ENCODE measurements around the gene CPN1. TPM values are rescaled to one million over a fixed set of nuclear protein-coding genes. Genes with fewer than 3 reads are reported as not detected.
"Not testable (repeated sequence)": the region's sequence is repeated elsewhere in the genome, so short reads cannot be mapped to it uniquely, and the experiment has no call there.

The CPN1 gene
- not detected in 2 replicates for total RNA-seq

DNA sequence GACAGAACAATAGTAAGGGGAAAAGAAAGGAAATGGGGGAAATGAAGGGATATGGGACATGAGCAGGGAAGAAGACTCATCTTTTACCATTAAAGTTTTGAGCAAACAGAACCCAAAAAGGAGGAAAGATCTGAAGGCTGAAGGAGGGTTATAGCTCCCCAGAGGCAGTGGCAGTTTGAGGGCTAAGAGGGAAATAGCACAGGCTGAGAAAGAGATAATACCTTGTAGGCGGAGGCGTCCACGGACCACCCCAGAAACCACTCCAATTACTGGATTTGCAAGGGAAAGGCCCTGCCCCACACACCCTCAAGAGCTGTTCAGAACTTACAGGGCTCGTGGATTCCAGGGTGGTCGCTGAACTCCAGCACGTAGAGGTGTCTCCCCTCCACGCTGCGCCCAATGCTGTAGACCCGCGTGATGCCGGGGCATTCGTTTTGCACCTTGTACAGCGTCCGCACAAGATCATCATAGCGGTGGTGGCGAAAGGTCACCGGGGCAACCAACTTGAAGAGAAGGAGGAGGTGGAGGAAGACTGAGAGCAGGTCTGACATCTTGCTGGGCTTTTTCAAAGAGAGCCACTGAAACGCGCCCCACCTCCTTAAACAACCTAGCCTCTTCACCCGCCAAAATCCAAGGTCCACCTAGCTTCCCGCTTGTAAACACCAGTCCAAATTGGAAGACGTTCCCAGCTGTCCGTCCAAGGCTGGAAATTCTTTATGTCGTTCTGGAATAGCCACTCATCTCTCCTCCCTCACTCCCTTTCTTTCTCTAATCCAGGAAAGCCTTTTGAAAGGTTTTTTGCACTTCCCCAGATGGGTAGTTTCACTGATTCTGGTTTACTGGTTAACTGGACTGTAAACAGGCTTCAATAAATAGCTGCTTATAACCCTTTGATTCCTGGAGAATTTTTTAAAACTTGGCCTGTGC, at the start of gene CPN1:
Gene CPN1 (minus strand): TSS at position 795 of the 927 bp plus-strand sequence. CDS start 244 bp downstream, at position 551.
- H3K4me1 Mint-ChIP-seq (ENCODE audit: low read depth) = no peaks in the 10 kb centered on the region
- intact Hi-C loops (cut with micrococcal nuclease) = no loop called here
- H3K36me3 Mint-ChIP-seq (ENCODE audit: low read depth) = no peaks in the 10 kb centered on the region
- no peak for DNase-seq (ENCODE audit: low spot score)
- no peak within 1 kb of the TSS for H3K27ac Mint-ChIP-seq
- H3K4me3 Mint-ChIP-seq (ENCODE audit: low read depth) = no peak within 1 kb of the TSS
- no peaks in the 10 kb centered on the region for H3K9me3 Mint-ChIP-seq
- H3K27me3 Mint-ChIP-seq (ENCODE audit: low read depth) = peaks cover 38% of the 10 kb centered on the region

DNA sequence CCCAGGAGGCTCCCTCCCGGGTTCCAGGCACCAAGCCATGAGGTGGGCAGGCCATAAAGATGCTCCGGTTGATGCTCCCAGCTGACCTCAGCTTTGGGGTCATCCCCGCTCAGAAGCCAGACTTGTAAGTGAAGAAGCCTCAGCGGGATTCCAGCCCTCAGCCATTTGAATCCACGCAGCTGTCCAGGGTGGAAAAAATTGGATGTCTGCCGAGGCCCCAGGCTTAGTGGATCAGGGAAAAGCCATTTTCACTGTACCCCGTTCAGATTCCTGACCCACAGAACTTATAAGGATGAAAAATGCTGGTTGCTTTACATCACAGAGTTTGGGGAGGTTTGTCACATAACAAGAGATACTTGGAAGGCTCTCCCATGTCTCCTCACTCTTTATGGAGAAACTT, 49.2 kb upstream of the CPN1 start:
- no peak for DNase-seq (ENCODE audit: low spot score)
- H3K4me3 Mint-ChIP-seq (ENCODE audit: low read depth) = no peak overlapping the region
- intact Hi-C loops (cut with micrococcal nuclease) = no loop called here
- H3K4me1 Mint-ChIP-seq (ENCODE audit: low read depth) = no peaks in the 10 kb centered on the region
- H3K9me3 Mint-ChIP-seq = peaks cover 4% of the 10 kb centered on the region
- peaks cover 16% of the 10 kb centered on the region for H3K27me3 Mint-ChIP-seq (ENCODE audit: low read depth)
- H3K27ac Mint-ChIP-seq = no peak overlapping the region
- H3K36me3 Mint-ChIP-seq (ENCODE audit: low read depth) = no peaks in the 10 kb centered on the region

DNA sequence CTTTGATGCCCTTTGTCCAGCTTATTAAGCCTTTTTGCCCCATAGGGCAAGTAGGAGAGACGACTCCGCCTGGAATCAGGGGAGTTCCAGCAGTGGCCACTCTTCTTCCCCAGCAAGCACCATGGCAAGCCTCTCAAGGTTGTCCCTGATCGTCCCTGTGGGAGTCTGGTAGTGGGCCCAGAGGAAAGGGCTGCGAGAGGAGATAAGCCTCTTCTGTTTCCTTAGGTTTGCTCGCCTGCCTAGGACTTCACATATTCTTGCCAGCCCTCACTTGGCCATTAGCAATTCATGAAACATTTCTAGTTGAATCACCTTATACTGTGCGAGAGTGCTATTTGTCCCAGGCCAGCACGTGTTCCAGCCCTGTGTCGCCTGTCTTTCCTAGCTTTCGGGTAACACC, 47.8 kb upstream of the CPN1 start:
- Mint-ChIP-seq H3K27me3 (ENCODE audit: low read depth) (peaks cover 16% of the 10 kb centered on the region), H3K27ac (no peak overlapping the region), H3K4me3 (ENCODE audit: low read depth) (no peak overlapping the region), H3K9me3 (no peaks in the 10 kb centered on the region), H3K36me3 (ENCODE audit: low read depth) (no peaks in the 10 kb centered on the region), H3K4me1 (ENCODE audit: low read depth) (no peaks in the 10 kb centered on the region)
- intact Hi-C loops (cut with micrococcal nuclease) = no loop called here
- DNase-seq (ENCODE audit: low spot score) = no peak

DNA sequence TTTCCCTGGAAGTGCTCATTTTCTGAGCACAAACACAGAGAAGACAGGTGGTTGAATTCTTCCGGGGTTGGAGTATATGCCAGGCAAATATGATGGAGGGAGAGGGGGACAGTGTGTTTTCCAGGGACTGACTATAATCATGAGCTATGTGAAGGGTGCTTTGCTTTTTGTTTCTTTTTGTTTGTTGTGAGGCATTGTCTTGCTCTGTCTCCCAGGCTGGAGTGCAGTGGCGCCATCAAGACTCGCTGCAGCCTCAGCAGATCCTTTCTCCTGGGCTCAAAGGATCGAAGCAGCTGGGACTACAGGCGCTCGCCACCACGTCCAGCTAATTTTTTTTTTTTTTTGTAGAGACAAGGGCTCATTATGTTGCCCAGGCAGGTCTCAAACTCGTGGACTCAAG, 47.3 kb upstream of the CPN1 start:
- H3K36me3 Mint-ChIP-seq (ENCODE audit: low read depth) = no peaks in the 10 kb centered on the region
- intact Hi-C loops (cut with micrococcal nuclease) = no loop called here
- peaks cover 2% of the 10 kb centered on the region for H3K4me1 Mint-ChIP-seq (ENCODE audit: low read depth)
- H3K4me3 Mint-ChIP-seq (ENCODE audit: low read depth) = no peak overlapping the region
- no peak overlapping the region for H3K27ac Mint-ChIP-seq
- peaks cover 15% of the 10 kb centered on the region for H3K27me3 Mint-ChIP-seq (ENCODE audit: low read depth)
- no peak for DNase-seq (ENCODE audit: low spot score)
- H3K9me3 Mint-ChIP-seq = no peaks in the 10 kb centered on the region

DNA sequence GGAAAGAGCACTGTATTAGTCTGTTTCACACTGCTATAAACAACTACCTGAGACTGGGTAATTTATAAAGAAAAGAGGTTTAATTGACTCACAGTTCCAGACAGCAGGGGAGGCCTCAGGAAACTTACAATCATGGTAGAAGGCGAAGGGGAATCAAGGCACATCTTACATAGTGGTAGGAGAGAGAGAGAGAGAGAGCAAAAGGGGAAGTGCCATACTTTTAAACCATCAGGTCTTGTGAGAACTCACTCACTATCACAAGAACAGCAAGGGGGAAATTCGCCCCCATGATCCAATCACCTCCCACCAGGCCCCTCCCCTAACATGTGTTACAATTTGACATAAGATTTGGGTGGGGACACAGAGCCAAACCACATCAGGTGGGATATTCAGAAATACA, 43.7 kb upstream of the CPN1 start:
- H3K27ac Mint-ChIP-seq; H3K9me3 Mint-ChIP-seq; H3K36me3 Mint-ChIP-seq (ENCODE audit: low read depth); intact Hi-C loops (cut with micrococcal nuclease); H3K27me3 Mint-ChIP-seq (ENCODE audit: low read depth); DNase-seq (ENCODE audit: low spot score); H3K4me3 Mint-ChIP-seq (ENCODE audit: low read depth): not testable (repeated sequence)
- H3K4me1 Mint-ChIP-seq (ENCODE audit: low read depth) = peaks cover 15% of the 10 kb centered on the region

DNA sequence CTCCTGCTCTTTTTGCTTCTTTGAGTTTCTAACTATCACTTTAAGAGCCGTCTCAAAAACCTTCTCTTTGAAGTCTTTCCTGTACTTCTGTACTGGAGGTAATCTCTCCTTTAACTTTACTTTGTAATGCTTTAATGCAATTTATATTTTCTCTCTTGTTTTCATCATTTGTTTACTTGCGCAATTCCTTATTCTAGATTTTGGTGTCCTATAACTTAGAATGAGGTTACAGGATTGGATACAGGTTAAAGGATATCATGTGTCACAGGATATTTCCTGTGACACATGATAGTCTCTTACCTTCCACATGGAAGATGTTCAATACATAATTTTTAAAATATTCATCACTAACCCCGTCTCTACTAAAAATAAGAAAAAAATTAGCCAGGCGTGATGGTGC, 42.4 kb upstream of the CPN1 start:
- H3K36me3 Mint-ChIP-seq (ENCODE audit: low read depth) = no peaks in the 10 kb centered on the region
- H3K9me3 Mint-ChIP-seq = no peaks in the 10 kb centered on the region
- peaks cover 10% of the 10 kb centered on the region for H3K27me3 Mint-ChIP-seq (ENCODE audit: low read depth)
- H3K4me1 Mint-ChIP-seq (ENCODE audit: low read depth) = peaks cover 15% of the 10 kb centered on the region
- intact Hi-C loops (cut with micrococcal nuclease) = no loop called here
- DNase-seq (ENCODE audit: low spot score) = no peak
- no peak overlapping the region for H3K4me3 Mint-ChIP-seq (ENCODE audit: low read depth)
- H3K27ac Mint-ChIP-seq = no peak overlapping the region

DNA sequence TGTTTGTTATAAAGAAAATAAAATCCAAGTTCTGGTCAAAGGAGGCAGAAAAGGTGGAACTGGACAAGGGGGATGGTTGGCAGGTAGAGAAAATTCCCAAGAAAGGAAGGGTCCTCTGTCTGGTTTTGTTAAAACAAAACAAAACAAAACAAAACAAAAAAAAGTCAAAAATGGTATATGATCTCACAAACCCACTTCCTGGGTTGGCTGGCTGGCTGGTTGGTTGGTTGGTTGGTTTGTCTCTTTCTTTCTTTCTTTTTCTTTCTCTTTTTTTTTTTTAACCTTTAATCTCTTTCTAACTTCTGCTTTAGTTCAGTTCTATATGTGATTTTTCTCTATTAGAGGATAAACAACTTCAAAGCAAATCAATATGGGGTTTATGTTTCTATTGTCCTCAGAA, 41.1 kb upstream of the CPN1 start:
- peaks cover 17% of the 10 kb centered on the region for H3K4me1 Mint-ChIP-seq (ENCODE audit: low read depth)
- peak overlapping the region; percentile 8 for H3K4me3 Mint-ChIP-seq (ENCODE audit: low read depth)
- no peaks in the 10 kb centered on the region for H3K9me3 Mint-ChIP-seq
- no peak for DNase-seq (ENCODE audit: low spot score)
- H3K27me3 Mint-ChIP-seq (ENCODE audit: low read depth) = peaks cover 9% of the 10 kb centered on the region
- intact Hi-C loops (cut with micrococcal nuclease) = no loop called here
- H3K27ac Mint-ChIP-seq = peak overlapping the region; percentile 46
- H3K36me3 Mint-ChIP-seq (ENCODE audit: low read depth) = no peaks in the 10 kb centered on the region

DNA sequence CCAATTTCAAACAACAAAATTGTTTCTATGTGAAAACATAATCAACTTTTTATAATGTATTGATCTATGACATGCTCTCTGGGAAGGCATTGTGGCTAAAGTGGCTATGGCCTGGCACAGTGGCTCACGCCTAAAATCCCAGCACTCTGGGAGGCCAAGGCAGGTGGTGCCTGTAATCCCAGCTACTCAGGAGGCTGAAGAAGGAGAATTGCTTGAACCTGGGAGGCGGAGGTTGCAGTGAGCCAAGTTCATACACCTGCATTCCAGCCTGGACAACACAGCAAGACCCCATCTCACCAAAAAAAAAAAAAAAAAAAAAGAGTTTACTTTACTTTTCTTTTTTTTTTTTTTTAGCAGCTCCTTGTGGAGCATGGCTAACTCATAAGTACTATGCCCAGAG, 38.9 kb upstream of the CPN1 start:
- DNase-seq (ENCODE audit: low spot score) = no peak
- H3K27me3 Mint-ChIP-seq (ENCODE audit: low read depth) = peaks cover 18% of the 10 kb centered on the region
- H3K36me3 Mint-ChIP-seq (ENCODE audit: low read depth) = no peaks in the 10 kb centered on the region
- H3K27ac Mint-ChIP-seq = no peak overlapping the region
- H3K4me1 Mint-ChIP-seq (ENCODE audit: low read depth) = peaks cover 17% of the 10 kb centered on the region
- intact Hi-C loops (cut with micrococcal nuclease) = no loop called here
- H3K9me3 Mint-ChIP-seq = no peaks in the 10 kb centered on the region
- H3K4me3 Mint-ChIP-seq (ENCODE audit: low read depth) = no peak overlapping the region

DNA sequence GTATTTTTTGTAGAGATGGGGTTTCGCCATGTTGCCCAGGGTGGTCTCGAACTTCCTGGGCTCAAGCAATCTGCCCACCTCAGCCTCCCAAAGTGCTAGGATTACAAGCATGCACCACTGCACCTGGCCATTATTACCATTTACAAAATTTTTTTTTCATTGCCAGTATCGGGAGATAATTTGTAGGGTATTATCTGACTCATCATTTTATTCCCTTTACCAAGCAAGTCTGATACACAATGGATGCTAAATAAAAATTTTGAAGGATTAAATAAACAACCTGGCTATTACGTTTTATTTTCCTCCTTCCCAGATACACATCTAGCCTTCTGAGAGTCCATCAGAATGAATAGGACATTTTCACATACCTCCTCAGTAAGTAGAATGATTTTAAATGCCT, 38.1 kb upstream of the CPN1 start:
- DNase-seq (ENCODE audit: low spot score) = no peak
- intact Hi-C loops (cut with micrococcal nuclease) = no loop called here
- Mint-ChIP-seq H3K27me3 (ENCODE audit: low read depth) (peaks cover 19% of the 10 kb centered on the region), H3K27ac (no peak overlapping the region), H3K4me3 (ENCODE audit: low read depth) (no peak overlapping the region), H3K9me3 (no peaks in the 10 kb centered on the region), H3K4me1 (ENCODE audit: low read depth) (peaks cover 17% of the 10 kb centered on the region), H3K36me3 (ENCODE audit: low read depth) (no peaks in the 10 kb centered on the region)

DNA sequence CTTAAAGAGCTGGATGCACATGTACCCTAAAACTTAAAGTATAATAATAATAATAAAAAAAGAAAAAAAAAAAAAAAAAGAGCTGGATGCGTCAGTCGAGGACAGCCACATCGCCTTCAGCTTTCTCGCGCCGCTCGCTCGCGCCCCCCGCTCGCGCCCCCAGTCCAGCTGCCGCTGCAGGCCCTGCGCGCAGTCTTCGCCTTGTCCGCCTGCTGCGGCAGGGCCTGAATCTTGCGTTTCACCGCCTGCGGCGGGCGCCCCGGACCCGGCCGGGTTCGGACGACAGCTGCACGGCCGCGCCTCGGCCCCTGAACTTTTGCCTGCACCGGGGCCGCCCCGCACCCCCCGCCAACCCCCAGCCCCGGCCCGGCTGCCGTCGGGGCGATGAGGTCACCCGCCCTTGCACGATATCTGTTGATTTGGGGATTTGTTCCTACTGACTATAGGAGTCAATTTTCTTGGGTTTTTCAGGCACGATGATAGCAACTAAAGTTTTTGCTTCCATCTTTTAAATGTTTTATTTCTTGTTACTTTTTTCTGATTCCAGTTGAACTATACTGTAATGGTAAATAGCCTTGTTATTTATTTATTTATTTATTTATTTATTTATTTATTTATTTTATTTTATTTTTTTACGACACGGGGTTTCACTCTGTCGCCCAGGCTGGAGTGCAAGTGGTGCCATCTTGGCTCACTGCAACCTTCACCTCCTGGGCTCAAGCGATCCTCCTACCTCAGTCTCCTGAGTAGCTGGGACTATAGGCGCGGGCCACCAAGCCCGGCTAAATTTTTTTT, 33.5 kb upstream of the CPN1 start:
- no peak overlapping the region for H3K27ac Mint-ChIP-seq
- H3K4me3 Mint-ChIP-seq (ENCODE audit: low read depth) = no peak overlapping the region
- no peak for DNase-seq (ENCODE audit: low spot score)
- H3K27me3 Mint-ChIP-seq (ENCODE audit: low read depth) = peaks cover 30% of the 10 kb centered on the region
- H3K4me1 Mint-ChIP-seq (ENCODE audit: low read depth) = peaks cover 3% of the 10 kb centered on the region
- no peaks in the 10 kb centered on the region for H3K9me3 Mint-ChIP-seq
- intact Hi-C loops (cut with micrococcal nuclease) = no loop called here
- no peaks in the 10 kb centered on the region for H3K36me3 Mint-ChIP-seq (ENCODE audit: low read depth)

DNA sequence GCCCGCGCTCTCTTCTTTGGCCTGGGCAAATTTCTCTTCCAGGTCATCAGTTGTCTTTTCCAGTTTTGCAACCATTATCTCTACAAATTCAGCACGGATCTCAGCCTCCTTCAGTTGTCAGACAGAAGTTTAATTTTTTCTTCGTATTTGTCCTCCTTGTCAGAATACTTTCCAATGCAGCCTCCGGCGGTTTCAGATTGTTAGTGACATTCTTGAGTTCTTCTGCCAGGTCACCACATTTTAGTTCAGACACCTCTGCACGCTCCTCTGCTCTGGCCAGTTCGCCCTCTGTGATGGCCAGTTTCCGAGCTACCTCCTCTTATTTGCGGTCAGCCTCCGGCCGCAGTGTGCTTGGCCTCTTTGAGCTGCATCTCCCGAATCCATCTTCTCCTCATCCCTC, 32.8 kb upstream of the CPN1 start:
- H3K9me3 Mint-ChIP-seq = no peaks in the 10 kb centered on the region
- peaks cover 28% of the 10 kb centered on the region for H3K27me3 Mint-ChIP-seq (ENCODE audit: low read depth)
- no peak overlapping the region for H3K4me3 Mint-ChIP-seq (ENCODE audit: low read depth)
- DNase-seq (ENCODE audit: low spot score) = no peak
- peaks cover 3% of the 10 kb centered on the region for H3K4me1 Mint-ChIP-seq (ENCODE audit: low read depth)
- no peaks in the 10 kb centered on the region for H3K36me3 Mint-ChIP-seq (ENCODE audit: low read depth)
- intact Hi-C loops (cut with micrococcal nuclease) = no loop called here
- H3K27ac Mint-ChIP-seq = no peak overlapping the region

DNA sequence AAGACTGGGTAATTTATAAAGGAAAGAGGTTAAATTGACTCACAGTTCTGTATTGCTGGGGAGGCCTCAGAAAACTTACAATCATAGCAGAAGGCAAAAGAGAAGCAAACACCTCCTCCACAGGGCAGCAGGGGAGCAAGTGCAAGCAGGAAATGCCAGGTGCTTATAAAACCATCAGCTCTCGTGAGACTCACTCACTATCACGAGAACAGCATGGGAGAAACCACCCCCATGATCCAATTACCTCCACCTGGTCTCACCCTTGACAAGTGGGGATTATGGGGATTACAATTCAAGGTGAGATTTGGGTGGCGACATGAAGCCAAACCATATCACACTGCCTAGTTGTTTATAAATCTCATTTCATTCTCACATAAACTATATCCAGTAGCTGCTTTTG, 28.0 kb upstream of the CPN1 start:
- H3K27me3 Mint-ChIP-seq (ENCODE audit: low read depth) = peaks cover 23% of the 10 kb centered on the region
- DNase-seq (ENCODE audit: low spot score) = no peak
- no peak overlapping the region for H3K27ac Mint-ChIP-seq
- H3K36me3 Mint-ChIP-seq (ENCODE audit: low read depth) = no peaks in the 10 kb centered on the region
- no peak overlapping the region for H3K4me3 Mint-ChIP-seq (ENCODE audit: low read depth)
- peaks cover 1% of the 10 kb centered on the region for H3K4me1 Mint-ChIP-seq (ENCODE audit: low read depth)
- no peaks in the 10 kb centered on the region for H3K9me3 Mint-ChIP-seq
- intact Hi-C loops (cut with micrococcal nuclease) = no loop called here

DNA sequence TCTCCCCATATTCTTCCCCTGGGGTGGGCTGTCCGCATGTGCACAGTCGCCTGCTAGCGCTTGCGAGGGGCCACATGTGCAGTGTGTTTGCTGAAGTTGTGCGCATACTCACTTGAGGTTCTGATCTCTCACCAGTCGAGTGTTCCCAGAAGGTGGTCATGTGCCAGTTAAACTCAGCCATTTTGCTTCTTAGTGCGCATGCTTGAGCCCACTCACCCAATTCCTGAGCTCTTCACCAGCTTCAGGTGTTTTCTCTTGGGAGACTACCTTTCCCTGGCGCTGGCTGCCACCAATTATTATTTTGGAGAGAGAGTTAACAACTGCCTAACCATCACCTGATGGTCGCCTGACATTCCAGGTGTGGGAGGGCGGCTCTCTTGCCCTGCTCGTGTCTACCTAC, 25.2 kb upstream of the CPN1 start:
- intact Hi-C loops (cut with micrococcal nuclease) = no loop called here
- no peak for DNase-seq (ENCODE audit: low spot score)
- Mint-ChIP-seq H3K4me1 (ENCODE audit: low read depth) (no peaks in the 10 kb centered on the region), H3K4me3 (ENCODE audit: low read depth) (no peak overlapping the region), H3K9me3 (no peaks in the 10 kb centered on the region), H3K27me3 (ENCODE audit: low read depth) (peaks cover 24% of the 10 kb centered on the region), H3K36me3 (ENCODE audit: low read depth) (no peaks in the 10 kb centered on the region), H3K27ac (no peak overlapping the region)

Data from activated T-helper 2 cell treated with anti-CD3 and anti-CD28 coated beads, Interferon-gamma antibody, Interleukin-2, Interleukin-4, amounts not matched to agents 10 μg/mL and 5 μg/mL and 100 μg/mL, durations not matched to agents 14 hours and 24 hours and 36 hours (primary cell).